ENCODE results near the gene SIX2. TPM values are rescaled to one million over a fixed set of nuclear protein-coding genes. Genes with fewer than 3 reads are reported as not detected.
"Not testable (repeated sequence)": the region's sequence is repeated elsewhere in the genome, so short reads cannot be mapped to it uniquely, and the experiment has no call there.

Gene SIX2
- total RNA-seq, 1 donor from 2014 or later = not detected

GRCh38 chr2:45038861-45039260, 29.6 kb upstream of the SIX2 start:
- H3K27ac Mint-ChIP-seq; H3K36me3 Mint-ChIP-seq (ENCODE audit: low read depth); H3K9me3 Mint-ChIP-seq; DNase-seq (ENCODE audit: low spot score); H3K4me1 Mint-ChIP-seq (ENCODE audit: low read depth); intact Hi-C loops (cut with micrococcal nuclease); H3K4me3 Mint-ChIP-seq (ENCODE audit: low read depth): not testable (repeated sequence)
- peaks cover 16% of the 10 kb centered on the region for H3K27me3 Mint-ChIP-seq (ENCODE audit: low read depth)

DNA sequence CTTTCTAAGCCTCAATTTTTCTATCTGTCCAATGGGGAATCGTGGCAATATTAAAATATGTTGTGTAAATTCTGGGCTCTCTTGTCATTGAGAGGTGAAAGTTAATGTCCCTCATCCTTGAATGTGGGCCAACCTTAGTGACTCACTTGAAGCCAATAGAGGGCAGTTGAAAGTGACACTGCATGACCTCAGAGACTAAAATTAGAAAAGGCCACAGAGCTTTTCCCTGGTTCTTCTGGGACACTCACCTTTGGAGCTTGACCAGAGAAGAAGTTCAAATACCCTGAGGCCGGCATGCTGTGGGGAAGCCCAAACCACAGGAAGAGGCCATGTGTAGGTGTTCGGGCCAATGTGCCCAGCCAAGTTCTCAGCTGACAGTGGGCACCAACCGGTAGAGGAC, 24.1 kb upstream of the SIX2 start:
- no peak for DNase-seq (ENCODE audit: low spot score)
- Mint-ChIP-seq H3K9me3 (no peaks in the 10 kb centered on the region), H3K27me3 (ENCODE audit: low read depth) (peaks cover 14% of the 10 kb centered on the region), H3K36me3 (ENCODE audit: low read depth) (no peaks in the 10 kb centered on the region), H3K27ac (no peak overlapping the region), H3K4me1 (ENCODE audit: low read depth) (no peaks in the 10 kb centered on the region), H3K4me3 (ENCODE audit: low read depth) (no peak overlapping the region)
- intact Hi-C loops (cut with micrococcal nuclease) = no loop called here

- intact Hi-C loops (cut with micrococcal nuclease) = no loop called here
- Mint-ChIP-seq H3K27me3 (ENCODE audit: low read depth) (peaks cover 15% of the 10 kb centered on the region), H3K36me3 (ENCODE audit: low read depth) (no peaks in the 10 kb centered on the region), H3K27ac (no peak overlapping the region), H3K9me3 (no peaks in the 10 kb centered on the region), H3K4me1 (ENCODE audit: low read depth) (no peaks in the 10 kb centered on the region), H3K4me3 (ENCODE audit: low read depth) (no peak overlapping the region)
- DNase-seq (ENCODE audit: low spot score) = no peak
Measured at GRCh38 chr2:45031028-45031427, 21.8 kb upstream of the SIX2 start.

DNA sequence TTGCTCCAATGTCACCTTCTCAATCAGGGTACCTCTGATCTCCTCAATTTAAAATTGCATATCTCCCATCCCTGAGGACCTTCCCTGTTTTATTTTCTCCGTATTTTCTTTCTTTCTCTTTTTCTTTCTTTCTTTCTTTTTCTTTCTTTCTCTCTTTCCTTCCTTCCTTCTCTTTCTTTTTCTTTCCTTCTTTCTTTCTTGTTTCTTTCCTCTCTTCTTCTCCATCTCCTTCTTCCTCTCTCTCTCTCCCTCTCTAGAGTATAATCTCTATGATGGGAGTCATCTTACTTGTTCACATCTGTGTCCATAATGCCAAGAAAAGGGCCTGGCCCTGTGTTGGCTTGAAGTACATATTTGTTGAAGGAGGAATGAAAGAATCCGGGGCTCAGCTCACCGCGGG, 21.3 kb upstream of the SIX2 start:
- H3K27ac Mint-ChIP-seq = no peak overlapping the region
- intact Hi-C loops (cut with micrococcal nuclease) = no loop called here
- no peak for DNase-seq (ENCODE audit: low spot score)
- H3K9me3 Mint-ChIP-seq = no peaks in the 10 kb centered on the region
- H3K4me1 Mint-ChIP-seq (ENCODE audit: low read depth) = no peaks in the 10 kb centered on the region
- peaks cover 17% of the 10 kb centered on the region for H3K27me3 Mint-ChIP-seq (ENCODE audit: low read depth)
- H3K4me3 Mint-ChIP-seq (ENCODE audit: low read depth) = no peak overlapping the region
- no peaks in the 10 kb centered on the region for H3K36me3 Mint-ChIP-seq (ENCODE audit: low read depth)

GRCh38 chr2:45029215-45029614, 20.0 kb upstream of the SIX2 start:
- H3K9me3 Mint-ChIP-seq = no peaks in the 10 kb centered on the region
- no peak for DNase-seq (ENCODE audit: low spot score)
- peaks cover 21% of the 10 kb centered on the region for H3K27me3 Mint-ChIP-seq (ENCODE audit: low read depth)
- peaks cover 2% of the 10 kb centered on the region for H3K4me1 Mint-ChIP-seq (ENCODE audit: low read depth)
- intact Hi-C loops (cut with micrococcal nuclease) = no loop called here
- H3K4me3 Mint-ChIP-seq (ENCODE audit: low read depth) = no peak overlapping the region
- H3K27ac Mint-ChIP-seq = no peak overlapping the region
- no peaks in the 10 kb centered on the region for H3K36me3 Mint-ChIP-seq (ENCODE audit: low read depth)

DNA sequence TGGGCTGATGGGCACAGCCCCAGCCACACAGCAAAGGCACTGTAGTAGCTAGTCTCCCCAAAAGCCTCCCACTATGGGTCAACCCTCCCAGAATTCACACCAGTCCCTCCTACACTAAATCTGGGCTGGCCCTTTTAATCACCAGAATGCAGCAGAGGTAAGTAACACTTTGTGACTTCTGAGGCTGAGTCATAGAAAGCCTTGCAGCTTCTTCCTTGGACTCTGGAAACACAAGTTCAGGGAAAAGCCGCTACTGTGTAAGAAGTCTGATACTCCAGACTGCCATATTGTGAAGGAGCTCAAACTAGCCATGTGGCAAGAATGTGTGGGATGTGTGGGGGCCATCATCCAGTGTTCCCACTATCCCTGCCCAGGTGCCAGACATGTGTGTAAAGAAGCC, 19.0 kb upstream of the SIX2 start:
- H3K4me3 Mint-ChIP-seq (ENCODE audit: low read depth) = no peak overlapping the region
- no peak for DNase-seq (ENCODE audit: low spot score)
- peaks cover 2% of the 10 kb centered on the region for H3K4me1 Mint-ChIP-seq (ENCODE audit: low read depth)
- H3K36me3 Mint-ChIP-seq (ENCODE audit: low read depth) = no peaks in the 10 kb centered on the region
- no peaks in the 10 kb centered on the region for H3K9me3 Mint-ChIP-seq
- intact Hi-C loops (cut with micrococcal nuclease) = no loop called here
- H3K27me3 Mint-ChIP-seq (ENCODE audit: low read depth) = peaks cover 19% of the 10 kb centered on the region
- H3K27ac Mint-ChIP-seq = no peak overlapping the region

DNA sequence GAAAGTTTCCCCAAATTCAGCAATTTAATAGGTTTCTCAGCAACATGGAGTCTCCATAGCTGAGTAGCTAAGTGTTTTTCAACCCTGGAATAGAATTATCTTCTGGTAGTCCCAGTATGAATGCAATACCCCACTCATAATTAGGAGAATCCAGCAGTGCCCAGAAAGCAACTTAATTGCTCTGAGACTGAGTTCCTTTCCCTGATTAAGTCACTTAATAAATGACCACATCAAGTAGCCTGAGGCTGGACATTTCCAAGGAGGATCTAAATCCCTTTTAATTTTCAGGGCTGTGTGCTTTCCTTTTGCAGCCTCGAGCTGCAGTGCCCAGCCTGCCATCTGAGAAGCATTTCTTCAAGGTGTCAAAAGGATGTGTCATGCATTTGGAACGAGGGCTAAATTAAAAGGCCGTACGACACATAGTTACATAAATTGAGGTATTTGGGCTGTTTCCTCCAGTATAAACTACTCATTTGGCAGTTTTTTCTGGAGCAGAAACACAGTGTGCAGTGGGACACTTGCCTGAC, 17.7 kb upstream of the SIX2 start:
- no peaks in the 10 kb centered on the region for H3K36me3 Mint-ChIP-seq (ENCODE audit: low read depth)
- H3K27ac Mint-ChIP-seq = no peak overlapping the region
- intact Hi-C loops (cut with micrococcal nuclease) = no loop called here
- H3K4me3 Mint-ChIP-seq (ENCODE audit: low read depth) = no peak overlapping the region
- no peak for DNase-seq (ENCODE audit: low spot score)
- H3K27me3 Mint-ChIP-seq (ENCODE audit: low read depth) = peaks cover 25% of the 10 kb centered on the region
- H3K9me3 Mint-ChIP-seq = no peaks in the 10 kb centered on the region
- H3K4me1 Mint-ChIP-seq (ENCODE audit: low read depth) = peaks cover 2% of the 10 kb centered on the region

DNA sequence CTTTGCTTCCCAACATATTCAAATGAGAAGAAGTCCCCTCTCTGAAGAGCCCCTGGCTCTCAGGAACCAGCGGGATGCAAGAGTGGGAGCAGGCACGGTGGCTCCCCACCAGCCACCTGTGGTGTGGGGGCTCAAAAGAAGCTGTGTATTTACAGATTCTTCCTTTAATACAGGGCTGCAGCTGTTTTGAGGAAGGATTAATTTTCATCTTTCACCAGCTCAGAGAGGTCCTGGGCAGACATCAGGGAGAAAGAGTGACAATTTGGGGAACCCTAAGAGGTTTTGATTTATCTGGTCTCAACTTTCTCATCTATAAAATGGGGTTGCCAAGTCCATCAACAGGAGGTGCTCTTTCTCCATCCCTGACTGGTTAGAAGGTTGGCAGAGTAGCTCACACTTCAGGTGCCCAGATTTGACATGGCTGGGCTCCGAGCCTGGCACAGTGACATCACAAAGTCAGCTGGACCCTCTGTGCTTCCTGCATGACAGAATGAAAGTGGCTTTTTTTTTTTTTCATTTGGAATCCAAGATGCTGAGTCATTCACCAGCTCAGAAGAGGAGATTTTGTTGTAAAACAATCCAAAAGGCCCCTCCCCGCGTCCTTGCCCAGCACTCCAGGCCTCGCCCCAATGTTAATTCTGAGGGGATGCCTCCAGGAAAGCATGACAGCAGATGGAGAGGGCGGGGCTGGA, 15.5 kb upstream of the SIX2 start:
- Mint-ChIP-seq H3K27ac (no peak overlapping the region), H3K4me1 (ENCODE audit: low read depth) (peaks cover 2% of the 10 kb centered on the region), H3K36me3 (ENCODE audit: low read depth) (no peaks in the 10 kb centered on the region), H3K4me3 (ENCODE audit: low read depth) (no peak overlapping the region), H3K27me3 (ENCODE audit: low read depth) (peaks cover 26% of the 10 kb centered on the region), H3K9me3 (no peaks in the 10 kb centered on the region)
- intact Hi-C loops (cut with micrococcal nuclease) = no loop called here
- no peak for DNase-seq (ENCODE audit: low spot score)

- intact Hi-C loops (cut with micrococcal nuclease) = no loop called here
- Mint-ChIP-seq H3K4me1 (ENCODE audit: low read depth) (peaks cover 2% of the 10 kb centered on the region), H3K27me3 (ENCODE audit: low read depth) (peaks cover 27% of the 10 kb centered on the region), H3K9me3 (no peaks in the 10 kb centered on the region), H3K27ac (no peak overlapping the region), H3K4me3 (ENCODE audit: low read depth) (no peak overlapping the region), H3K36me3 (ENCODE audit: low read depth) (no peaks in the 10 kb centered on the region)
- DNase-seq (ENCODE audit: low spot score) = no peak
Measured at GRCh38 chr2:45024097-45024496, 14.8 kb upstream of the SIX2 start.

GRCh38 chr2:45020439-45020838, 11.2 kb upstream of the SIX2 start:
- H3K27ac Mint-ChIP-seq = no peak overlapping the region
- no peaks in the 10 kb centered on the region for H3K36me3 Mint-ChIP-seq (ENCODE audit: low read depth)
- DNase-seq (ENCODE audit: low spot score) = no peak
- intact Hi-C loops (cut with micrococcal nuclease) = no loop called here
- peaks cover 2% of the 10 kb centered on the region for H3K4me1 Mint-ChIP-seq (ENCODE audit: low read depth)
- no peaks in the 10 kb centered on the region for H3K9me3 Mint-ChIP-seq
- peaks cover 48% of the 10 kb centered on the region for H3K27me3 Mint-ChIP-seq (ENCODE audit: low read depth)
- H3K4me3 Mint-ChIP-seq (ENCODE audit: low read depth) = no peak overlapping the region

DNA sequence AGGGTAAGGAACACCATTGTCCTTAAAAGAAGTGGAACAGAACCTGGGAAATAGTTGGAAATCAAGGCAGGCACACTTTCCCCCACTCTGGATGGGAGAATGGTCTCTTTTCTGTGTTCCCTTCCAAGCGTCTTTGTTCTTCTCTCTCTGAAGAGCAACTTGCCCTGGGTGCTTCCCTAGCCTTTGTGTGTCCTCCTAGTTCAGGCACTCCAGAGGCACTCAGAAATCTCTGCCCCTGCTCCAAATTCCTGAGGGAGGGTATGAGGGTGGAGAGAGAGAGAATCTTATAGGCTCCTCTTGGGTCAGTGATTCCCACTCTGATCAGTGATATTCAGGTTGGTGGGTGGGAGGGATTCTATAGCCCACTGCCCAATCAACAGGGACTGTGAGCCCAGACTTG, 8.8 kb upstream of the SIX2 start:
- peaks cover 60% of the 10 kb centered on the region for H3K27me3 Mint-ChIP-seq (ENCODE audit: low read depth)
- H3K4me3 Mint-ChIP-seq (ENCODE audit: low read depth) = no peak overlapping the region
- no peak for DNase-seq (ENCODE audit: low spot score)
- H3K9me3 Mint-ChIP-seq = no peaks in the 10 kb centered on the region
- H3K36me3 Mint-ChIP-seq (ENCODE audit: low read depth) = no peaks in the 10 kb centered on the region
- peaks cover 1% of the 10 kb centered on the region for H3K4me1 Mint-ChIP-seq (ENCODE audit: low read depth)
- intact Hi-C loops (cut with micrococcal nuclease) = loop anchor here (10.0 kb wide), 1 partner anchor 477 kb away; no protein-coding TSS in a partner anchor
- no peak overlapping the region for H3K27ac Mint-ChIP-seq

GRCh38 chr2:45014831-45015230, 5.6 kb upstream of the SIX2 start:
- DNase-seq (ENCODE audit: low spot score) = no peak
- peaks cover 1% of the 10 kb centered on the region for H3K4me1 Mint-ChIP-seq (ENCODE audit: low read depth)
- H3K4me3 Mint-ChIP-seq (ENCODE audit: low read depth) = no peak overlapping the region
- intact Hi-C loops (cut with micrococcal nuclease) = loop anchor here (2.0 to 10.0 kb wide), 2 partner anchors 32 to 480 kb away; no protein-coding TSS in a partner anchor
- no peaks in the 10 kb centered on the region for H3K36me3 Mint-ChIP-seq (ENCODE audit: low read depth)
- H3K27ac Mint-ChIP-seq = no peak overlapping the region
- H3K27me3 Mint-ChIP-seq (ENCODE audit: low read depth) = peaks cover 80% of the 10 kb centered on the region
- H3K9me3 Mint-ChIP-seq = no peaks in the 10 kb centered on the region

DNA sequence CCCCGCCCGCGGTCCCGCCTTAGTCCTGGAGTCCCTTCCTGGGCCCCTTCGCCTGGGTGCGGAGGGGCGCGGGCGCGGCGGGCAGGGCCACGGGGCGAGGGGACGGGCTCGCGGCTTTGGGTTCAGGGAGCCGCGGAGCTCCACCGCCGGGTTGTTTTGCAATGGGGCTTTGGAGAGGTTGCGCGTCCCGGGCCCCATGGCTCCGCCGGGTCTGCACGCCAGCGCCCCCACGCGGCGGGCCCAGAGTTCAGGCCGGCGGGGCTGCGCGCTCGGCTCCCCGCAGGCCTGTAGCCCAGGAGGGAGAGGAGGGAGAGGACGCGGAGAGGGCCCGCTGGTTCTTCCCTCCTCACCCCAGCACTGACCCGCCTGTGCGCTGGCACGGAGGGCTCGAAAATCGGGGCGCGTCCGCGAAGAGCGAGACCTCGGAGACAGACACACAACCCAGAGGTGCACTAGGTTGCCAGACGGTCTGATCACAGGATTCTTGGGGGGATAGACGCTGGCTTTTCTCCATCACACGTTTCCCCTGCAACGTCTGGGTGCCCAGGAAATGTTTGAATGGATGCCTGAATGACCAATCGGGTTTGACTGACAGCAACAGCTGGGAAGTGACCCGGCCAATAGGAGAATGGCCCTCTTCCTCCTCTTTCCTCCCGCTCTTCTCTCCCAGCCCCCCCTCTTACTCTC, 4.9 kb upstream of the SIX2 start:
- no peak overlapping the region for H3K4me3 Mint-ChIP-seq (ENCODE audit: low read depth)
- peak; percentile 24 for DNase-seq (ENCODE audit: low spot score)
- no peaks in the 10 kb centered on the region for H3K9me3 Mint-ChIP-seq
- H3K27ac Mint-ChIP-seq = no peak overlapping the region
- peaks cover 81% of the 10 kb centered on the region for H3K27me3 Mint-ChIP-seq (ENCODE audit: low read depth)
- H3K4me1 Mint-ChIP-seq (ENCODE audit: low read depth) = peaks cover 1% of the 10 kb centered on the region
- intact Hi-C loops (cut with micrococcal nuclease) = loop anchor here (2.0 to 10.0 kb wide), 2 partner anchors 31 to 481 kb away; no protein-coding TSS in a partner anchor
- H3K36me3 Mint-ChIP-seq (ENCODE audit: low read depth) = no peaks in the 10 kb centered on the region

Data from activated T-helper 2 cell treated with anti-CD3 and anti-CD28 coated beads, Interferon-gamma antibody, Interleukin-2, Interleukin-4, amounts not matched to agents 10 μg/mL and 5 μg/mL and 100 μg/mL, durations not matched to agents 14 hours and 24 hours and 36 hours (primary cell).